ENCODE results near the gene GPAM. TPM values are rescaled to one million over a fixed set of nuclear protein-coding genes. Genes with fewer than 3 reads are reported as not detected.

Gene GPAM
- total and polyA plus RNA-seq, 9 of the 15 experiments (the other 6 are each of a cell fraction or from before 2014, with no cell fraction given): 3.5 to 7.5 (median 5.5) TPM

DNA sequence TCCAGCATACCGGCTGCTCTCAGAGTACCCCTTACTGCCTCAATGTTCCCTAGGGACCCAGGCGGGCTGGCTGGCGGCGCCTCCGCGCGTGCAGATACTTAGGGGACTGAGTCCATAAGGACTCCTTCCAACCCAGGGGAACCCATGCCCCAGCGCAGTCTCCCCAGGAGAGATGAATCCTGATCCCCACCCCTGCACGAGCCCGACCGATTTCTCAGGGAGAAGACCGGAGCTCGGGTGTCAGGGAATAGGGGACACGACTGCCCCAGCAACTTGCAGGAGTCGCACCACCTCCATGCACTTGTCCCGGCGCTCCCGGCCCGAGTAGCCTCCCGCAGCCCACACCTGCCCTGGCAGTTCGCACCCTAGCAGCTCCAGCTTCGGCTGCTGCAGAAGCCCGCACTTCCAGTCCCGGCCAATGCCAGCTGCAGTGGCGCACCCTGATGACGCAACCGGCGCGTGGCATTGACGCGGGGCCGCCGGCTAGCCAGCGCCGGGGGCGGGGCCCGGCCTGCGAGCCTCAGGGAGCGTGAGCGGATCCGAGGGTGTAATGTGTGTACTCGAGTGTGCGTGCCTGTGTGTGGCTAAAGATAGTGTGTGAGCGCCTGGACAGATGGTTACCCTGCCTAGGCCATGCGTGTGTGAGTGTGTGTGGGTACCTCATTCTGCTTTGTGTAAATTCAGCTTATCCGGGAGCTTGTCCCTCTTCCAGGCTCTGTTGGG lies at the start of gene GPAM (continued):
- TF ChIP-seq CHD7 (IDR thresholded peaks at IDR 0.05; ENCODE audit: low read depth, low read length): no peak
- TF ChIP-seq CCNT2 (IDR thresholded peaks at IDR 0.05; ENCODE audit: borderline replicate concordance, extremely low read depth, insufficient read length, low read depth, low read length): peak; percentile 79
- peak; percentile 69 for TF ChIP-seq POLR2B (IDR thresholded peaks at IDR 0.05; ENCODE audit: low read depth, partially characterized antibody)
- TF ChIP-seq, protein P1, sequence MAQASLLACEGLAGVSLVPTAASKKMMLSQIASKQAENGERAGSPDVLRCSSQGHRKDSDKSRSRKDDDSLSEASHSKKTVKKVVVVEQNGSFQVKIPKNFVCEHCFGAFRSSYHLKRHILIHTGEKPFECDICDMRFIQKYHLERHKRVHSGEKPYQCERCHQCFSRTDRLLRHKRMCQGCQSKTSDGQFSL (CRISPR knock-in tag; IDR thresholded peaks at IDR 0.05): peak; percentile 30; the same call in 1 of the 2 replicates
- TF ChIP-seq, protein P1 (tag; IDR thresholded peaks at IDR 0.05): no peak
- TF ChIP-seq FOS (IDR thresholded peaks at IDR 0.05; ENCODE audit: extremely low read depth, insufficient read length): no peak
- peak; percentile 90 for TF ChIP-seq POLR2G (IDR thresholded peaks at IDR 0.05; ENCODE audit: low read depth, low read length)
- TF ChIP-seq CXXC5 (CRISPR knock-in tag; IDR thresholded peaks at IDR 0.05): peak; percentile 73
- TF ChIP-seq SMARCE1 (IDR thresholded peaks at IDR 0.05): peak; percentile 26; the same call in 1 of the 2 replicates
- peak; percentile 16; the same call in 1 of the 2 replicates for TF ChIP-seq BHLHE40 (IDR thresholded peaks at IDR 0.05; ENCODE audit: low read length)
- TF ChIP-seq STAG1 (CRISPR knock-in tag; IDR thresholded peaks at IDR 0.05; ENCODE audit: borderline replicate concordance): no peak
- TF ChIP-seq SREBF2 (CRISPR knock-in tag; IDR thresholded peaks at IDR 0.05): no peak
- TF ChIP-seq SAP30 (IDR thresholded peaks at IDR 0.05; ENCODE audit: borderline replicate concordance, insufficient read depth, low read depth, low read length, poor library complexity, severe bottlenecking): peak; percentile 89
- TF ChIP-seq MYNN (IDR thresholded peaks at IDR 0.05): peak; percentile 43; the same call in 1 of the 2 replicates
- TF ChIP-seq MYNN (CRISPR knock-in tag; IDR thresholded peaks at IDR 0.05): no peak

Measured in K562 (cell line).